ENCODE results near the gene GRM7. TPM values are rescaled to one million over a fixed set of nuclear protein-coding genes. Genes with fewer than 3 reads are reported as not detected.

GRM7 gene
- total and polyA plus RNA-seq, 2 donors (not counting 1 experiment from before 2014, with no cell fraction given): not detected

DNA sequence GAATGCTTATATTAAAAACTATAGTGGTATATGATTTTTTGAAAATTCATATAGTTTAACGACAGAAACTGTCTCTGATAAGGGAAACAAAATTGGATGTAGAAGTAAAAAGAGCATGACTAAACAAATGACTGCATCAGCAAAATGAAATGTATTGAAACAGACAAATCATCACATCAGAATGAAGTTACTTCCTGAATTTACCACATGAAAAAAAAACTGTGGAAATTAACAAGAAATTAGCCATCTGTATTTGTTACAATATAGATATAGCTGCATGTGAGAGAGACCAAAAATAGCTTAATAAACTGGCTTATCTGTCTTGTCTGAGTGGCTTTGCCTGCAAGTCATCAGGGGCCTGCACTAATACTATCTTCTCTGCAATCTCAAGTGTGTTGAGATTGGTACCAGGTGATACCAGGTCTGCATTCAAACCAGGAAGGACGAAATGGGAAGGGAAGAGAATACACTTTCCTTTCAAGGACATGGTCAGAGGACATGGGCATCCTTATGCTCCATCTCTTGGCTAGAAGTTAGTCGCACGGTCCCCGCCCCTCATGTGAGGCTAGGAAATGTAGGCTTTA is 388.7 kb downstream of the GRM7 start:
- TF ChIP-seq EZH2 (IDR thresholded peaks at IDR 0.05; ENCODE audit: borderline replicate concordance, insufficient read depth, low read depth, low read length, poor library complexity, severe bottlenecking): no peak
- TF ChIP-seq, protein P1, sequence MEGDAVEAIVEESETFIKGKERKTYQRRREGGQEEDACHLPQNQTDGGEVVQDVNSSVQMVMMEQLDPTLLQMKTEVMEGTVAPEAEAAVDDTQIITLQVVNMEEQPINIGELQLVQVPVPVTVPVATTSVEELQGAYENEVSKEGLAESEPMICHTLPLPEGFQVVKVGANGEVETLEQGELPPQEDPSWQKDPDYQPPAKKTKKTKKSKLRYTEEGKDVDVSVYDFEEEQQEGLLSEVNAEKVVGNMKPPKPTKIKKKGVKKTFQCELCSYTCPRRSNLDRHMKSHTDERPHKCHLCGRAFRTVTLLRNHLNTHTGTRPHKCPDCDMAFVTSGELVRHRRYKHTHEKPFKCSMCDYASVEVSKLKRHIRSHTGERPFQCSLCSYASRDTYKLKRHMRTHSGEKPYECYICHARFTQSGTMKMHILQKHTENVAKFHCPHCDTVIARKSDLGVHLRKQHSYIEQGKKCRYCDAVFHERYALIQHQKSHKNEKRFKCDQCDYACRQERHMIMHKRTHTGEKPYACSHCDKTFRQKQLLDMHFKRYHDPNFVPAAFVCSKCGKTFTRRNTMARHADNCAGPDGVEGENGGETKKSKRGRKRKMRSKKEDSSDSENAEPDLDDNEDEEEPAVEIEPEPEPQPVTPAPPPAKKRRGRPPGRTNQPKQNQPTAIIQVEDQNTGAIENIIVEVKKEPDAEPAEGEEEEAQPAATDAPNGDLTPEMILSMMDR (IDR thresholded peaks at IDR 0.05): no peak
- WGBS (ENCODE audit: insufficient coverage): 75% methylated on average over 2 of the region's 5 CpGs
- no peaks in the 10 kb centered on the region for H4K20me1 ChIP-seq (ENCODE audit: control insufficient read depth, insufficient read depth, low read length, poor library complexity, severe bottlenecking)
- no peak overlapping the region for H3K27ac ChIP-seq (ENCODE audit: low read length in 2 of 2)
- no peaks in the 10 kb centered on the region for H3K27me3 Mint-ChIP-seq
- H3K9me3 ChIP-seq (ENCODE audit: control extremely low read depth in 1 of 3, control insufficient read depth in 2 of 3, insufficient read depth in 1 of 3, low read length in 2 of 3): peaks cover 0 to 3% (median 1%) of the 10 kb centered on the region in 3 donors
- no peaks in the 10 kb centered on the region for H3K36me3 ChIP-seq (replicated peaks in 1 of 2; ENCODE audit: control extremely low read depth in 1 of 2, control insufficient read depth in 1 of 2, extremely low read depth in 1 of 2, insufficient read depth in 2 of 2, low read length in 1 of 2)
- no peaks in the 10 kb centered on the region for H3K4me1 ChIP-seq (ENCODE audit: control insufficient read depth in 2 of 2, insufficient read depth in 2 of 2, low read length in 2 of 2)
- no peak overlapping the region for H3K27ac Mint-ChIP-seq
- H3K4me3 ChIP-seq (ENCODE audit: control extremely low read depth in 1 of 5, extremely low read depth in 1 of 5, insufficient read depth in 1 of 5, low read depth in 2 of 5, low read length in 4 of 5): no peak overlapping the region
- intact Hi-C loops (cut with micrococcal nuclease): no loop called here
- CTCF ChIA-PET: no interaction called here
- POLR2A ChIA-PET: no interaction called here
- peaks cover 2% of the 10 kb centered on the region for H3K9me3 Mint-ChIP-seq (ENCODE audit: insufficient read depth)
- no peaks in the 10 kb centered on the region for H3K4me1 Mint-ChIP-seq
- no peaks in the 10 kb centered on the region for H3K79me2 ChIP-seq (ENCODE audit: control insufficient read depth, insufficient read depth, low read length)
- no peak overlapping the region for H3K4me2 ChIP-seq (replicated peaks; ENCODE audit: low read depth, low read length, poor library complexity, severe bottlenecking)
- H3K4me3 Mint-ChIP-seq: no peak overlapping the region
- H2AFZ ChIP-seq (ENCODE audit: insufficient read depth, low read depth, low read length, poor library complexity, severe bottlenecking): no peak overlapping the region
- ATAC-seq (ENCODE audit: low read depth): no peak
- H3K27me3 ChIP-seq (replicated peaks in 1 of 4; ENCODE audit: control extremely low read depth in 1 of 4, control insufficient read depth in 3 of 4, insufficient read depth in 4 of 4, low read length in 3 of 4): no peaks in the 10 kb centered on the region
- no peak overlapping the region for H3K9ac ChIP-seq (ENCODE audit: low read length)
- DNase-seq: no peak

DNA sequence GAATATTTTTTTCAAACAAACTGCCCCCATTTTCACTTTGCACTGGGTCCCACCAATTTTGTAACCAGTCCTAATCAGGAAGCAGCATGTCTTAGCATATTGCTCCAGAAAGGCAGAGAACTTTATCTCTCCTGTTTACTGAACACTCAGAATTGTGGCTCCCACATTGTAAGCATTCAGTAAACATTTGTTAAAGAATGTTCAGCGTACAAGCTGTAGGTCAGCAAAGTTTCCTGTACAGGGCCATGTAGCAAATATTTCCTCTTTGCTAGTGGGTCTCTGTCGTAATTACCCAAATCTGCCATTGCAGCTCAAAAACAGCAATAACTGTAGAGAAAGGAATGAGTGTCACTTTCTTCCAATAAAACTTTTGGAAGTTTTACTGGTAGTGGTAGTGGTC is 393.3 kb downstream of the GRM7 start:
- DNase-seq (no peak), ATAC-seq (ENCODE audit: low read depth) (no peak)
- H4K20me1 ChIP-seq (ENCODE audit: control insufficient read depth, insufficient read depth, low read length, poor library complexity, severe bottlenecking): no peaks in the 10 kb centered on the region
- ChIA-PET POLR2A (no interaction called here), CTCF (no interaction called here)
- H3K4me2 ChIP-seq (replicated peaks; ENCODE audit: low read depth, low read length, poor library complexity, severe bottlenecking): no peak overlapping the region
- Mint-ChIP-seq H3K4me3 (no peak overlapping the region), H3K27ac (no peak overlapping the region), H3K27me3 (no peaks in the 10 kb centered on the region), H3K9me3 (ENCODE audit: insufficient read depth) (peaks cover 7% of the 10 kb centered on the region), H3K4me1 (no peaks in the 10 kb centered on the region)
- no peak overlapping the region for H3K27ac ChIP-seq (ENCODE audit: low read length in 2 of 2)
- intact Hi-C loops (cut with micrococcal nuclease): no loop called here
- H2AFZ ChIP-seq (ENCODE audit: insufficient read depth, low read depth, low read length, poor library complexity, severe bottlenecking): no peak overlapping the region
- peaks cover 0 to 3% (median 1%) of the 10 kb centered on the region in 3 donors for H3K9me3 ChIP-seq (ENCODE audit: control extremely low read depth in 1 of 3, control insufficient read depth in 2 of 3, insufficient read depth in 1 of 3, low read length in 2 of 3)
- no peak overlapping the region for H3K4me3 ChIP-seq (ENCODE audit: control extremely low read depth in 1 of 5, extremely low read depth in 1 of 5, insufficient read depth in 1 of 5, low read depth in 2 of 5, low read length in 4 of 5)
- no peaks in the 10 kb centered on the region for H3K27me3 ChIP-seq (replicated peaks in 1 of 4; ENCODE audit: control extremely low read depth in 1 of 4, control insufficient read depth in 3 of 4, insufficient read depth in 4 of 4, low read length in 3 of 4)
- H3K79me2 ChIP-seq (ENCODE audit: control insufficient read depth, insufficient read depth, low read length): no peaks in the 10 kb centered on the region
- H3K36me3 ChIP-seq (replicated peaks in 1 of 2; ENCODE audit: control extremely low read depth in 1 of 2, control insufficient read depth in 1 of 2, extremely low read depth in 1 of 2, insufficient read depth in 2 of 2, low read length in 1 of 2): no peaks in the 10 kb centered on the region
- TF ChIP-seq EZH2 (IDR thresholded peaks at IDR 0.05; ENCODE audit: borderline replicate concordance, insufficient read depth, low read depth, low read length, poor library complexity, severe bottlenecking): no peak
- TF ChIP-seq, protein P1 (IDR thresholded peaks at IDR 0.05): no peak
- 100% methylated on average over 1 of the region's 2 CpGs for WGBS (ENCODE audit: insufficient coverage)
- H3K4me1 ChIP-seq (ENCODE audit: control insufficient read depth in 2 of 2, insufficient read depth in 2 of 2, low read length in 2 of 2): no peaks in the 10 kb centered on the region
- no peak overlapping the region for H3K9ac ChIP-seq (ENCODE audit: low read length)
